Measurements from ENCODE around the gene MACROD1. TPM values are rescaled to one million over a fixed set of nuclear protein-coding genes. Genes with fewer than 3 reads are reported as not detected.

MACROD1 gene
- total and polyA plus RNA-seq, 10 donors: 5.1 to 20.3 (median 7.8) TPM

GRCh38 chr11:64057890-64058289, 108.0 kb downstream of the MACROD1 start:
- no peak for DNase-seq
- no peak for TF ChIP-seq POLR2AphosphoS5 (IDR thresholded peaks at IDR 0.05)
- TF ChIP-seq CTCF (IDR thresholded peaks at IDR 0.05 in 8 of 11, conservative IDR thresholded peaks at IDR 0.05 in 3 of 11): no peak
- no peak for TF ChIP-seq POLR2A (IDR thresholded peaks at IDR 0.05)
- Histone ChIP-seq H3K4me1 (peaks cover 4 to 39% (median 18%) of the 10 kb centered on the region in 6 donors), H3K4me3 (no peak overlapping the region), H3K27ac (no peak overlapping the region), H3K36me3 (no peaks in the 10 kb centered on the region), H3K27me3 (replicated peaks in 1 of 7) (peaks cover 0 to 40% (median 28%) of the 10 kb centered on the region in 7 donors), H3K9me3 (no peaks in the 10 kb centered on the region)
- WGBS, 5 donors: 91 to 96% (median 94%) methylated on average over 8 to 10 of the region's 10 CpGs
- intact Hi-C loops (cut with DNase I; ENCODE audit: low total_unique reads): no loop called here

GRCh38 chr11:64056861-64057260, 109.1 kb downstream of the MACROD1 start:
- DNase-seq: no peak
- Histone ChIP-seq H3K4me3 (no peak overlapping the region), H3K27me3 (replicated peaks in 1 of 7) (peaks cover 0 to 30% (median 20%) of the 10 kb centered on the region in 7 donors), H3K27ac (no peak overlapping the region), H3K36me3 (no peaks in the 10 kb centered on the region), H3K4me1 (peaks cover 4 to 39% (median 18%) of the 10 kb centered on the region in 6 donors), H3K9me3 (no peaks in the 10 kb centered on the region)
- WGBS, 5 donors: 79 to 93% (median 85%) methylated on average over 7 to 13 of the region's 13 CpGs
- intact Hi-C loops (cut with DNase I; ENCODE audit: low total_unique reads): no loop called here
- TF ChIP-seq POLR2A (IDR thresholded peaks at IDR 0.05) (no peak), POLR2AphosphoS5 (IDR thresholded peaks at IDR 0.05) (no peak), CTCF (IDR thresholded peaks at IDR 0.05 in 8 of 11, conservative IDR thresholded peaks at IDR 0.05 in 3 of 11) (no peak)

- DNase-seq: no peak
- Histone ChIP-seq H3K36me3 (no peaks in the 10 kb centered on the region), H3K4me1 (peaks cover 4 to 35% (median 16%) of the 10 kb centered on the region in 6 donors), H3K4me3 (no peak overlapping the region), H3K27me3 (replicated peaks in 1 of 7) (peaks cover 0 to 24% (median 19%) of the 10 kb centered on the region in 7 donors), H3K27ac (no peak overlapping the region), H3K9me3 (no peaks in the 10 kb centered on the region)
- 82 to 89% (median 87%) methylated on average over 12 to 15 of the region's 15 CpGs for WGBS, 5 donors
- intact Hi-C loops (cut with DNase I; ENCODE audit: low total_unique reads): no loop called here
- TF ChIP-seq CTCF (IDR thresholded peaks at IDR 0.05 in 8 of 11, conservative IDR thresholded peaks at IDR 0.05 in 3 of 11) (no peak), POLR2AphosphoS5 (IDR thresholded peaks at IDR 0.05) (no peak)
Measured at GRCh38 chr11:64056213-64056785, 109.6 kb downstream of the MACROD1 start.

GRCh38 chr11:64055077-64055476, 110.8 kb downstream of the MACROD1 start:
- TF ChIP-seq CTCF (IDR thresholded peaks at IDR 0.05 in 8 of 11, conservative IDR thresholded peaks at IDR 0.05 in 3 of 11): no peak
- no peak for TF ChIP-seq POLR2A (IDR thresholded peaks at IDR 0.05)
- TF ChIP-seq POLR2AphosphoS5 (IDR thresholded peaks at IDR 0.05): no peak
- no peak overlapping the region for H3K27ac ChIP-seq
- intact Hi-C loops (cut with DNase I; ENCODE audit: low total_unique reads): no loop called here
- H3K9me3 ChIP-seq: no peaks in the 10 kb centered on the region
- peaks cover 0 to 23% (median 5%) of the 10 kb centered on the region in 6 donors for H3K4me1 ChIP-seq
- no peaks in the 10 kb centered on the region for H3K36me3 ChIP-seq
- H3K4me3 ChIP-seq: no peak overlapping the region
- 57 to 81% (median 76%) methylated on average over 4 to 8 of the region's 8 CpGs for WGBS, 5 donors
- H3K27me3 ChIP-seq (replicated peaks in 1 of 7): peaks cover 0 to 12% (median 7%) of the 10 kb centered on the region in 7 donors
- no peak for DNase-seq

Data from spleen (tissue), 11 donors.